Right ventricle myocardium superior (tissue), 1 donor: Measurements from ENCODE around the gene CSNK1A1. TPM values are rescaled to one million over a fixed set of nuclear protein-coding genes. Genes with fewer than 3 reads are reported as not detected.
"Not testable (repeated sequence)": the region's sequence is repeated elsewhere in the genome, so short reads cannot be mapped to it uniquely, and the experiment has no call there.

Experiments used
- ATAC-seq: fragments of 200-7000 bp; cut with Tn5 transposase; one replicate; pipeline ENCODE4 v1.9.1; 2020; ENCODE audit warnings: mild to moderate bottlenecking; ENCODE audit not compliant: poor library complexity
- DNase-seq: peaks from one replicate; pipeline ENCODE4 v3.0.0-alpha.2; 2020
- intact Hi-C: fragments of 100-400 bp; cut with DNase I; formaldehyde crosslinking; loops from one replicate; pipeline ENCODE4 v1.11.2; 2022
- long read RNA-seq: library from polyadenylated mRNA; unstranded; transcript quantifications from one replicate; pipeline ENCODE4 v2.0.0, GENCODE V29; 2021
- total RNA-seq: library from RNA; stranded (reverse); fragmentation: NEBNext Ultra II Directional; extraction: Animal tissue kit (Norgen Biotek cat#: 25700); gene quantifications from one replicate; pipeline ENCODE4 v1.2.1, GENCODE V29; 2021
- donor health status: DM: no; HTN: yes; CAD: no; lungs with severe emphysema.

CSNK1A1 gene
- 191 TPM for total RNA-seq
- long read RNA-seq, full-length matches to known transcripts = 177 of 215 reads
- long read RNA-seq, partial matches to known transcripts = 15 of 215 reads
- long read RNA-seq, other reads (novel, unspliced or antisense) = 23 of 215 reads

DNA sequence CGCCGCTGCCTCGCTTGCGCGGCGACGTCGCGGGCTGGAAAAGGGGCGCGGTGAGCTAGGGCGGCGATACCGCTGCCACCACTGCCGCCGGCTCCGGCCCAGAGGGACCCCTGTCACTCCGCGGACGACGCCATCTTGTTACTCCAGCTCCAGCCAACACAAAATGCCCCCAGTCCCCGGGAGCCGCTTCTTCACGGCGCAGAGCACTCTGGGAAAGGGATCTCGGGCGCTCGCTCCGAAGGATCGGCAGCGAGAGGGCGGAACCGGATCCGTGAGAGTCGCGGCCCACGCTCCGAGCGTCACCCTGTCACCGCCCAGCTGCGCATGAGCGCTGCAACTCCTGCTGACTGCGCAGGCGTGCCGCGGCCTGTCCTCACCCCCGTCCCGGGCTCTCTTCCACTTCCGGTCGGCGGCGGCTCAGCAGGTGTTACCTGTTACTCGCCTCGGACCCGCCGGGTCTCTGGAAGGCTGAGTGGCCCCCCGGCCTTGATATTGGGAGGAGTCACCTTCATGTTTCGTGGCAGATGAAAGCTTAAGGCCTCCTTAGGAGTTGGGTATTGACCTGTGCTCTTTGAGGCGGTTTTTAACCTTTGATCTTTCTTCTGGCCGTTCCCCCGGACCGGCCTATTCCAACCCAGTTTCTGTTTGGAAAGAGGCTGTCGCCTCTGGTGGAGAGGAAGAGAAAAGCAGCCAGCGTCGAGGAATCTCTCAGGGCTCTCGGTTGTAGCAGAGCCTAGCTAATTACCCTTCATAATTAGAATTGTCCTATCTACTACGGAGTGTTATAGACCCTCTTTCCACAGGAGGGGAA, at the start of gene CSNK1A1:
Gene CSNK1A1 (minus strand): TSS at position 213 of the 811 bp plus-strand sequence. CDS start 475 bp downstream, outside the sequence.
- DNase-seq = peak; percentile 99

DNA sequence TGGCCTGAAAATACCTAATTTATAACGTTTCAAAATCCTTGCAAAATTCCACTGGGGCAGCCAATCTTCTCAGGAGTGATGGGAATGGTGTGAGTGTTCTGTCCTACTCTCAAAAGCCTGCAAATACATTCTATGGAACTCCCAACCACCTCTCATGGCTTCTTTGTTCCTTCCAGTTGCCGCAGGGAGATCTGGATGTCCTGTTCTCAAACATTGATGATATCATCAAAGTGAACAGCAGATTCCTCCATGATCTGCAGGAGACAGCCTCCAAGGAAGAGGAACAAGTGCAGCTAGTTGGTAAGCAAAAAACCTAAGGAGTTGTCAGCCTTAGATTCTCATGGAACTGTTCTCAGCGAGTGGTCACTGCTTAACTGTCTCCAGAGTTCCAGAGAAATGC, 49.7 kb upstream of the CSNK1A1 start:
- DNase-seq (no peak), ATAC-seq (no peak)
- intact Hi-C loops = no loop called here

More for the DNA sequence above, at the start of gene CSNK1A1:
- intact Hi-C loops = loop anchor here (2.0 kb wide), 1 partner anchor 109 kb away; no protein-coding TSS in a partner anchor
- ATAC-seq = peak; percentile 97

- ATAC-seq = no peak
- intact Hi-C loops = no loop called here
Observed at GRCh38 chr5:149599375-149599774, 48.1 kb upstream of the CSNK1A1 start.

DNA sequence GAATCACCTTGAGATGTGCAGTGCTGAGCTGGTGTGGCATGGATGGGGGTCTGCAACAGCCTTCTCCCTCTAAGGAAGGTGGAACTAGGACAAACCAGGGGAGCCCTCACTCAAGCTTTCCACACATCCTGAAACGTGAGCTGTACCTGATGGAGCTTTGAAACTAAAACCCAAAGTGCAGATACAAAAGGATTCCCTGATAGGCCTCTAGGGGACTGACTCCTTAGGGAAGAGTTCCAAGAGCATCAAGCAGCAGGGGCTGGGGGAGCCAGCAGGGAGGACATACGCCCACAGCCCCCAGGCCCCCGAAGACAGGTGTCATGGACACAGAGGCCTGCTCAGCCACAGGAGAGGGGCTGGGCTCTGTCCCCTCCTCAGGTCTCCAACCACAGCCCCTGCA, 47.7 kb upstream of the CSNK1A1 start:
- DNase-seq (no peak), ATAC-seq (no peak)
- intact Hi-C loops = no loop called here

More at GRCh38 chr5:149599375-149599774, 48.1 kb upstream of the CSNK1A1 start:
- DNase-seq = no peak

DNA sequence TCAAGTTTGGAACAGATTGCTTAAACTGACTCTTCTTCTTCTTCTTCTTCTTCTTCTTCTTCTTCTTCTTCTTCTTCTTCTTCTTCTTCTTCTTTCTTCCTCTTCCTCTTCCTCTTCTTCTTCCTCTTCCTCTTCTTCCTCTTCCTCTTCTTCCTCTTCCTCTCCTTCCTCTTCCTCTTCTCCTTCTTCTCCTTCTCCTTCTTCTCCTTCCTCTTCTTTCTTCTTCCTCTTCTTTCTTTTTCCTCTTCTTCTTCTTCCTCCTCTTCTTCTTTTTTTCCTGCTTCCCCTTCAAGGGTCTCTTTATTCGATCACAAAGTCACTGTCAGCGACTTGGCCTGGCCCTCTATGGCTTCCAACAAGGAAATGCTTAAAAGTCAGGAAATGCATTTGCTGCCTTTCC, 47.0 kb upstream of the CSNK1A1 start:
- ATAC-seq, DNase-seq, intact Hi-C loops: not testable (repeated sequence)

GRCh38 chr5:149597618-149598017, 46.4 kb upstream of the CSNK1A1 start:
- DNase-seq (no peak), ATAC-seq (no peak)
- intact Hi-C loops = no loop called here

DNA sequence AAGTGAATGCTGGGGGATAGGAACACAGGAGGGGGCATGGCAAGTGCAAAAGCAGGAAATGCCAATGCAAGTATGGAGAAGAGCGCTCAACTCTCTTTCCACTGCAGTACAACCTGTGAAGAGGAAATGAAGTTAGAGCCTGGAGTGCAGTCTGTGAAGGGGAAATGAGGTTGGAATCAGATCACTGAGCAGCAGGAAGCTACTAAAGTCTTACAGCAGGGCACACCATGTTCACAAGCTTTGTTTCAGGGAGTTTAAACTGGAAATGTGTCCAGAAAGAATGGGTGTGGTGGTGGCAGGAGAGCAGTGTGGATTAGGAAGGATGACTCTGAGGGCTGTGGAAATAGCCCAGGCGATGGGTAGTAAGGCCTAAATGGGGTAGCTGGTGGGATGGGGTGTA, 45.5 kb upstream of the CSNK1A1 start:
- peak; percentile 45 for ATAC-seq
- DNase-seq = no peak
- intact Hi-C loops = no loop called here

- intact Hi-C loops, ATAC-seq, DNase-seq: not testable (repeated sequence)
Observed at GRCh38 chr5:149595105-149595504, 43.9 kb upstream of the CSNK1A1 start.

- ATAC-seq (no peak), DNase-seq (no peak)
- intact Hi-C loops = no loop called here
Observed at GRCh38 chr5:149594206-149594895, 43.1 kb upstream of the CSNK1A1 start.

- intact Hi-C loops = no loop called here
- ATAC-seq (no peak), DNase-seq (no peak)
Observed at GRCh38 chr5:149593370-149593769, 42.1 kb upstream of the CSNK1A1 start.

- intact Hi-C loops = no loop called here
- no peak for DNase-seq
- ATAC-seq = no peak
Observed at GRCh38 chr5:149588936-149589335, 37.7 kb upstream of the CSNK1A1 start.

GRCh38 chr5:149586708-149587318, 35.6 kb upstream of the CSNK1A1 start:
- ATAC-seq = no peak
- no peak for DNase-seq
- intact Hi-C loops = no loop called here

- ATAC-seq (no peak), DNase-seq (no peak)
- intact Hi-C loops = no loop called here
Observed at GRCh38 chr5:149585910-149586309, 34.7 kb upstream of the CSNK1A1 start.

DNA sequence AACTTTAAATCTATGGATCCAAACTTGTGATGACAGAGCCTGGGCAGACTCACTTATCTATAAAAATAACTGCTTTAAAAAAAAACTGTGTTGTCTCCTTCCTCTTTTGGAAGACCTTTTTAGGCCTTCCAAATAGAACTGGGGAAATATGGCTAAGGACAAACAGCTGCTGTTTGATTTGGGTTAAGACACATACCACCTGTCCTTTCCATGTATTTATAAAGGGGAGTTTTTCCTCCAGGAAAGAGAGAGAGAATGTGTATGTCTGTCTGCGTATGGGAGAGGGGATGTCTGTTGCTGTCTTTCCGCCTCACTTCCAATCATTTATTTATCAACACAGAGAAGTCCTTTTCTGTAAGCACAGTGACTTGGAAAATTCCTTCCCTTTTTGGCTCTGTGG, 32.9 kb upstream of the CSNK1A1 start:
- no peak for ATAC-seq
- no peak for DNase-seq
- intact Hi-C loops = no loop called here

- intact Hi-C loops = no loop called here
- peak; percentile 27 for ATAC-seq
- no peak for DNase-seq
Observed at GRCh38 chr5:149583394-149583793, 32.2 kb upstream of the CSNK1A1 start.

- intact Hi-C loops = no loop called here
- no peak for DNase-seq
- peak; percentile 38 for ATAC-seq
Observed at GRCh38 chr5:149581931-149582768, 30.9 kb upstream of the CSNK1A1 start.

DNA sequence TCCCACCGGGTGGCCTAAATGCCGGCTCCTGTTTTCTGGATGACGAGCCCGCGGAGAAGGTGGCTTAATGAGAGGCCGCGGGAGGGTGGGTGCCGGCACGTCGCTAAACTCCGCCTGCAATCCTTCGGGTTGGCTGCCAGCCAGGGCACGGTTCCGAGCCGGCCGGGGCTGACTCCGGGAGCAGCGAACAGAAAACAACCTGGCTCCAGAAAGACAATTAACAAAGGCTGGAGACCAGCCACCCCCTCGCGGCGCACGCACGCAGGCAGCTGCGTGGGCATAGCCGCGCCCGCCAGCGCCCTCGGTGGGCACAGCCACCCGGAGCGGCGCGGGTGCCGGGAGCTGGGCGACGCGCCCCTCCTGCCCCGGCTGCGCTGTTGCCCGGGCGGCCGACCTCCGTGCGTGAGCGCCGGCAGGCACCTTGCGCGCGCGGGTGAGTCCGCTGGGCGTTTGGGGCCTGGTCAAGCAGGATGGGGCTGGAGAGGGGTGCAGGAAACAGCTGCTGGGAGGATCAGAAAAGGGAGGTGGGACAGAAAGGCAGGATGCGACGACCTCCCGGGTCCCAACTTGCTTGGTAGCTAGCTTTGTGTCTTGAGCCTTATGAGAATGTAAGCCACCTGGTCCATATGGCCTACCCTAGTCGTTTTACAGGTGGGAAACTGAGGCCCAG, 30.1 kb upstream of the CSNK1A1 start, which contains the start of gene ARHGEF37:
Gene ARHGEF37 (plus strand): TSS at position 307 of the 670 bp plus-strand sequence. CDS start 16,272 bp downstream, outside the sequence.
- ATAC-seq (peak; percentile 90), DNase-seq (peak; percentile 95)
- intact Hi-C loops = no loop called here

DNA sequence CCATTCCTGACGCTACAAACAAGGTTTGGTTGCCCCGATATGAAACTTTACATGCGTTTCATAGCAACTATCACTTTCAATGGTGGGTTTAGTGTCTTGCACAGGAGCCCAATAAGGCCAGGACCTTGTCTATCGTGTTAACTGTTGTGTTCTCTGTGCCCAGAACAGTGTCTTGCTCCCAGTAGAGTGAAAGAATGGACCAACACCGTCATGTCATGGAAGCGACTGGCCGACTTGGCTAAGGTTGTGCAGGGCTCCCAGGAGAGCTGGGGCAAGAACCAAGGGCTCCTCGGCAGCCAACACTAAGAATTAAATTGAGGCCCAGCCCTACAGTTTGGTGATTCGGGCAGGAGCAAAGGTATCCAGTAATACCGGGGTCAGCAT, 29.6 kb upstream of the CSNK1A1 start:
- peak; percentile 49 for ATAC-seq
- intact Hi-C loops = no loop called here

More for the DNA sequence above, 29.6 kb upstream of the CSNK1A1 start:
- DNase-seq = no peak
